Mucosa of rectum (tissue), 2 donors: ENCODE measurements around the gene ZNF217.
"Not testable (repeated sequence)": the region's sequence is repeated elsewhere in the genome, so short reads cannot be mapped to it uniquely, and the experiment has no call there.

Experiments used
- H3K27ac ChIP-seq, 2 donors: one replicate each; pipeline ENCODE4 v1.7.0; 2013; ENCODE audit warnings: inconsistent platforms in 2 of 2, low read depth in 2 of 2, low read length in 2 of 2
- H3K27me3 ChIP-seq, 2 donors: one replicate each; pipeline ENCODE4 v1.7.0; 2013; ENCODE audit warnings: low read length in 2 of 2; ENCODE audit not compliant: control insufficient read depth in 2 of 2, insufficient read depth in 2 of 2
- H3K36me3 ChIP-seq, 2 donors: one replicate each; pipeline ENCODE4 v1.7.0; 2013; ENCODE audit warnings: low read length in 2 of 2; ENCODE audit not compliant: control insufficient read depth in 2 of 2, insufficient read depth in 2 of 2
- H3K4me1 ChIP-seq, 2 donors: one replicate each; pipeline ENCODE4 v1.7.0; 2013; ENCODE audit warnings: low read length in 2 of 2, mild to moderate bottlenecking in 1 of 2; ENCODE audit not compliant: control insufficient read depth in 2 of 2, insufficient read depth in 2 of 2
- H3K4me3 ChIP-seq, 2 donors: one replicate each; pipeline ENCODE4 v1.7.0; 2013; ENCODE audit warnings: low read length in 2 of 2
- H3K9ac ChIP-seq, 2 donors: one replicate each; pipeline ENCODE4 v1.7.0; 2013; ENCODE audit warnings: low read length in 2 of 2, low read depth in 1 of 2, mild to moderate bottlenecking in 1 of 2
- H3K9me3 ChIP-seq, 2 donors: one replicate each; pipeline ENCODE4 v1.7.0; 2013; ENCODE audit warnings: low read length in 2 of 2; ENCODE audit not compliant: control insufficient read depth in 2 of 2
- donor health status: healthy.
- donor health status: Normal muscosa, but diverticular disease.

ZNF217 gene

DNA sequence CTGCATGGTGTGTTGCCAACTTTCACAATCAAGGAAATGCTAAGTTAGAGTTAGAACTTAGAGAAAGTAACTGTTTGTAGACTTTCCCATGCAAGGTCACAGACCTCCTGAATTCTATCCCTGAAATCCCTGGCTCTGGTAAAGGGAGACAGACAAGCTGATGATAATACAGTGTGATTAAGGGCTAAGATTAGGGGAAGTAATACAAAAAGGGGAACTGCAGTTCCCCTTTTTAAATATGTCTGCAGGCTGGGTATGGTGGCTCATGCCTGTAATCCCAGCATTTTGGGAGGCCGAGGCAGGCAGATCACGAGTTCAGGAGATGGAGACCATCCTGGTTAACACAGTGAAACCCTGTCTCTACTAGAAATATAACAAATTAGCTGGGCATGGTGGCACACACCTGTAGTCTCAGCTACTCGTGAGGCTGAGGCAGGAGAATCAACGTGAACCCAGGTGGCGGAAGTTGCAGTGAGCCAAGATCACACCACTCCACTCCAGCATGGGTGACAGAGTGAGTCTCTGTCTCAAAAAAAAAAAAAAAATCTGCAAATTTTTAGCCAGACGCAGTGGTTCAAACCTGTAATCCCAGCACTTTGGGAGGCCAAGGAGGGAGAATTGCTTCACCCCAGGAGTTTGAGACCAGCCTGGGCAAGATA, 60.9 kb downstream of the ZNF217 start:
- H3K9ac ChIP-seq, H3K4me1 ChIP-seq, H3K9me3 ChIP-seq, H3K27me3 ChIP-seq, H3K36me3 ChIP-seq, H3K27ac ChIP-seq, H3K4me3 ChIP-seq: not testable (repeated sequence)

DNA sequence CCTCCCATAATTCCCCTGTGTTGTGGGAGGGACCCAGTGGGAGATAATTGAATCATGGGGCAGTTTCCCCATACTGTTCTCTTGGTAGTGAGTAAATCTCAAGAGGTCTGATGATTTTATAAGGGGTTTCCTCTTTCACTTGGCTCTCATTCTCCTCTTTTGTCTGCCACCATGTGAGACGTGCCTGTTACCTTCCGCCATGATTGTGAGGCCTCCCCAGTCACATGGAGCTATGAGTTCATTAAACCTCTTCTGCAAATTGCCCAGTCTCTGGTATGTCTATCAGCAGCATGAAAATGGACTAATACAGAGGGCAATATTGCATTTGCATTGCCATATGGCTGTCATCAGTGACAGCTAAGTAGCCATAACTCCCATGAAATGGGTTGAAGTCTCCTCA, 63.2 kb downstream of the ZNF217 start:
- H3K9ac ChIP-seq = no peak overlapping the region
- H3K4me3 ChIP-seq = no peak overlapping the region
- no peak overlapping the region for H3K27ac ChIP-seq
- no peaks in the 10 kb centered on the region for H3K9me3 ChIP-seq
- no peaks in the 10 kb centered on the region for H3K4me1 ChIP-seq
- H3K36me3 ChIP-seq = no peaks in the 10 kb centered on the region
- no peaks in the 10 kb centered on the region for H3K27me3 ChIP-seq

- no peaks in the 10 kb centered on the region for H3K36me3 ChIP-seq
- H3K4me3 ChIP-seq = no peak overlapping the region
- no peak overlapping the region for H3K9ac ChIP-seq
- H3K27ac ChIP-seq = no peak overlapping the region
- H3K4me1 ChIP-seq = no peaks in the 10 kb centered on the region
- H3K27me3 ChIP-seq = no peaks in the 10 kb centered on the region
- H3K9me3 ChIP-seq = no peaks in the 10 kb centered on the region
Observed at GRCh38 chr20:53529658-53530057, 64.0 kb downstream of the ZNF217 start.

- no peak overlapping the region for H3K4me3 ChIP-seq
- no peaks in the 10 kb centered on the region for H3K9me3 ChIP-seq
- no peak overlapping the region for H3K27ac ChIP-seq
- no peaks in the 10 kb centered on the region for H3K4me1 ChIP-seq
- no peaks in the 10 kb centered on the region for H3K36me3 ChIP-seq
- no peak overlapping the region for H3K9ac ChIP-seq
- H3K27me3 ChIP-seq = no peaks in the 10 kb centered on the region
Observed at GRCh38 chr20:53527196-53527595, 66.4 kb downstream of the ZNF217 start.

DNA sequence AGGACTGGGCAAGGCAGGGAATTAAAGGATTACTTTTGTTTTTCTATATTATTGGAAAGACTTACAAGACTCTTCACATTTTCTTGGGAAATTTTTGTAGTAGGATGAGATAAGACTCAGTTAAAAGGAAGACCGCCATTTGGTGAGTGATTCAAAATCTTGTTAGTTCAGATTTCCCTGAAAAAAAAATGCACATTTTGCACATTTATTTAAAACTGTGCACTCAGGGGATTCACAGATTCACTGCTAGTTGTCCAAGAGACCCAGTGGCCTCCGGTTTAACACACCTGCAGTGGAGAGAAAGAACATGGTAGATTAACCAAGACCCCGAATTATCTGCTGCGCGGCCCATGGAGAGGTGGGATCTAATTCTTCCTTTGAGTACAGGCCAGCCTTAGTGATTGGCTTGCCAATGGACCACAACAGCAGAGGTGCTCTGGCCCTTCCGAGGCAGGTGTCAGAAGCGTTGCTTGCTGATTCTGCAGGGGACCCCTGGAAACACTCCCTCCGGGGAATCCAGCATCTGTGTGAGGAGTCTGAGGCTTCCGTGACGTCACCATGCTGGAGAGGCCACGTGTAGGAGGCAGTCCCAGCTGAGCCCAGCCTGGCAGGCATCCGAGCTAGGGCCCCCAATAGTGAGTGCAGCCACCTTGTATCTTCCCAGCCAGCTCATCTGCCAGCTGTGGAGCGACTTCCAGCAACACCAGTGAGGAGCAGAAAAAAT, 68.9 kb downstream of the ZNF217 start:
- no peaks in the 10 kb centered on the region for H3K9me3 ChIP-seq
- H3K4me3 ChIP-seq = no peak overlapping the region
- no peaks in the 10 kb centered on the region for H3K27me3 ChIP-seq
- no peaks in the 10 kb centered on the region for H3K4me1 ChIP-seq
- H3K36me3 ChIP-seq = no peaks in the 10 kb centered on the region
- H3K27ac ChIP-seq = no peak overlapping the region
- no peak overlapping the region for H3K9ac ChIP-seq

- not testable (repeated sequence) for H3K27me3 ChIP-seq, H3K36me3 ChIP-seq, H3K27ac ChIP-seq, H3K9ac ChIP-seq, H3K4me1 ChIP-seq, H3K4me3 ChIP-seq, H3K9me3 ChIP-seq
Observed at GRCh38 chr20:53523615-53524014, 70.0 kb downstream of the ZNF217 start.

DNA sequence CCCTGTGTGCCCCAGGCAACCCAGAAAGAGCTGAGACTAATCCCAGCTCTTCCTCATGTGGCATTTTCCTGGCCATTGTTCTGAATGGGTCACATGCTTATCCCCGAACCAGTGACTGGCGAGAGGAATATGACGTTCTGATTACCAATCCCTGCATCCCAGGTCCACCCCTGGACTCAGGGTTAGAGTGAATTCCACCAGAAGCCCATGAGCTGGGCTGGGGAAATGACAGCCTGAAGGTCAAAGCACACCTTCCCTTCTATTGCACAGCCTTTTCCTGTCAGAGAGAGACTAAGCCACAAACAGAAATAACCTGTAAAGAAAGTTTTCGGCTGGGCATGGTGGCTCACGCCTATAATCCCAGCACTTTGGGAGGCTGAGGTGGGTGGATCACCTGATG, 70.9 kb downstream of the ZNF217 start:
- H3K4me1 ChIP-seq = no peaks in the 10 kb centered on the region

GRCh38 chr20:53522026-53522425, 71.6 kb downstream of the ZNF217 start:
- peaks cover 0 to 3% of the 10 kb centered on the region in 2 donors for H3K4me1 ChIP-seq
- H3K36me3 ChIP-seq = no peaks in the 10 kb centered on the region
- no peaks in the 10 kb centered on the region for H3K9me3 ChIP-seq
- H3K27me3 ChIP-seq = no peaks in the 10 kb centered on the region
- no peak overlapping the region for H3K4me3 ChIP-seq
- H3K27ac ChIP-seq = no peak overlapping the region
- no peak overlapping the region for H3K9ac ChIP-seq

More for the DNA sequence above, 70.9 kb downstream of the ZNF217 start:
- no peak overlapping the region for H3K27ac ChIP-seq
- no peaks in the 10 kb centered on the region for H3K36me3 ChIP-seq
- H3K4me3 ChIP-seq = no peak overlapping the region
- H3K9ac ChIP-seq = no peak overlapping the region
- H3K9me3 ChIP-seq = no peaks in the 10 kb centered on the region
- H3K27me3 ChIP-seq = no peaks in the 10 kb centered on the region

GRCh38 chr20:53521421-53521820, 72.2 kb downstream of the ZNF217 start:
- H3K36me3 ChIP-seq, H3K27me3 ChIP-seq, H3K27ac ChIP-seq, H3K4me1 ChIP-seq, H3K4me3 ChIP-seq, H3K9me3 ChIP-seq, H3K9ac ChIP-seq: not testable (repeated sequence)

DNA sequence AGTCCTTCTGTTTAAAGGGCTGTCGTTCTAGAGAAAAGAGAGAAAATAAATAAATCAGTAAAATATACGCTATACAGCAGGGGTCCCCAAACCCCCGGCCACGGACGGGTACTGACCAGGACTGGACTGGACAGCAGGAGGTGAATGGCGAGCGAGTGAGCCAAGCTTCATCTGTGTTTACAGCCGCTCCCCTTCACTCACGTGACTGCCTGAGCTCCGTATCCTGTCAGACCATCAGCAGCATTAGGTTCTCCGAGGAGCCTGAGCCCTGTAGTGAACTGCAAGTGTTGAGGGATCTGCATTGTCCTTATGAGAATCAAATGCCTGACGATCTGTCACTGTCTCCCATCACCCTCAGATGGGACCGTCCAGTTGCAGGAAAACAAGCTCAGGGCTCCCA, 76.5 kb downstream of the ZNF217 start:
- H3K27ac ChIP-seq = no peak overlapping the region
- H3K9ac ChIP-seq = no peak overlapping the region
- peaks cover 0 to 11% of the 10 kb centered on the region in 2 donors for H3K4me1 ChIP-seq
- peak overlapping the region; percentile 9 to 22 for H3K4me3 ChIP-seq
- H3K36me3 ChIP-seq = no peaks in the 10 kb centered on the region
- no peaks in the 10 kb centered on the region for H3K27me3 ChIP-seq
- no peaks in the 10 kb centered on the region for H3K9me3 ChIP-seq
